Neural progenitor cell (in vitro differentiated cells): Measurements from ENCODE around the gene ADGRL1. TPM values are rescaled to one million over a fixed set of nuclear protein-coding genes. Genes with fewer than 3 reads are reported as not detected.
"Not testable (repeated sequence)": the region's sequence is repeated elsewhere in the genome, so short reads cannot be mapped to it uniquely, and the experiment has no call there.

Experiments
- DNase-seq: peaks from one replicate; pipeline ENCODE4 v3.0.0-alpha.2; 2016; ENCODE audit warnings: low spot score
- H2AFZ ChIP-seq: fragments of 200-600 bp; sonication (generic); replicated peaks from 2 replicates; pipeline ENCODE4 v1.6.1; 2016; ENCODE audit warnings: antibody characterized with exemption
- H3F3A ChIP-seq: fragments of 200-600 bp; sonication (generic); 2 replicates; pipeline ENCODE4 v1.6.1; 2016; ENCODE audit warnings: antibody characterized with exemption, low read depth
- H3K27ac ChIP-seq: fragments of 200-600 bp; sonication (generic); 2 replicates; pipeline ENCODE4 v1.5.1; 2016; ENCODE audit warnings: mild to moderate bottlenecking
- H3K27me3 ChIP-seq: fragments of 200-600 bp; sonication (generic); 2 replicates; pipeline ENCODE4 v1.6.1; 2016; ENCODE audit warnings: mild to moderate bottlenecking, moderate library complexity
- H3K36me3 ChIP-seq: fragments of 200-600 bp; sonication (generic); 2 replicates; pipeline ENCODE4 v1.5.1; 2016
- H3K4me1 ChIP-seq: fragments of 200-600 bp; sonication (generic); 2 replicates; pipeline ENCODE4 v1.6.1; 2016; ENCODE audit warnings: mixed run types
- H3K4me2 ChIP-seq: fragments of 200-600 bp; sonication (generic); 2 replicates; pipeline ENCODE4 v1.6.1; 2016
- H3K4me3 ChIP-seq: fragments of 200-600 bp; sonication (generic); 2 replicates; pipeline ENCODE4 v1.5.1; 2016
- H3K79me2 ChIP-seq: fragments of 200-600 bp; sonication (generic); 2 replicates; pipeline ENCODE4 v1.6.1; 2016; ENCODE audit warnings: low read depth
- H3K9ac ChIP-seq: fragments of 200-600 bp; sonication (generic); 2 replicates; pipeline ENCODE4 v1.6.1; 2016
- H3K9me3 ChIP-seq: fragments of 200-600 bp; sonication (generic); 2 replicates; pipeline ENCODE4 v1.5.1; 2016; ENCODE audit warnings: low read depth
- H4K20me1 ChIP-seq: fragments of 200-600 bp; sonication (generic); 2 replicates; pipeline ENCODE4 v1.6.1; 2016; ENCODE audit warnings: low read depth
- H3K27ac Mint-ChIP-seq: 3 replicates; pipeline ENCODE4 v1.8.0; 2021; ENCODE audit warnings: mixed read lengths
- H3K27me3 Mint-ChIP-seq: 2 replicates; pipeline ENCODE4 v1.8.0; 2022; ENCODE audit warnings: low read depth, mild to moderate bottlenecking, inconsistent platforms, moderate library complexity, mixed read lengths; ENCODE audit not compliant: insufficient read depth
- H3K36me3 Mint-ChIP-seq: 3 replicates; pipeline ENCODE4 v1.8.0; 2021; ENCODE audit warnings: mixed read lengths
- H3K4me1 Mint-ChIP-seq: 3 replicates; pipeline ENCODE4 v1.8.0; 2021; ENCODE audit warnings: mixed read lengths
- H3K4me3 Mint-ChIP-seq: 3 replicates; pipeline ENCODE4 v1.8.0; 2021; ENCODE audit warnings: mild to moderate bottlenecking, moderate library complexity, mixed read lengths
- H3K9me3 Mint-ChIP-seq: 3 replicates; pipeline ENCODE4 v1.8.0; 2020; ENCODE audit warnings: mixed read lengths
- CTCF ChIP-seq: fragments of 200-600 bp; sonication (generic); IDR thresholded peaks from 2 replicates; pipeline ENCODE4 v1.5.1; 2017; ENCODE audit warnings: antibody characterized with exemption, mild to moderate bottlenecking
- EZH2 ChIP-seq: fragments of 200-600 bp; sonication (generic); IDR thresholded peaks from 2 replicates; pipeline ENCODE4 v1.6.1; 2017; ENCODE audit warnings: antibody characterized with exemption, mild to moderate bottlenecking, moderate library complexity
- EZH2phosphoT487 ChIP-seq: fragments of 200-600 bp; sonication (generic); IDR thresholded peaks from 2 replicates; pipeline ENCODE4 v1.6.1; 2017; ENCODE audit warnings: antibody characterized with exemption
- total RNA-seq: library from RNA; depleted of rRNA; stranded (reverse); fragments of >200 nt; gene quantifications from 2 replicates; pipeline ENCODE4 v1.2.3, GENCODE V29; 2015; ENCODE audit warnings: low replicate concordance

Gene ADGRL1
- total RNA-seq, 1 donor from 2014 or later = 13.3 TPM

- H3K36me3 Mint-ChIP-seq, H3K27me3 ChIP-seq, H3F3A ChIP-seq, H3K9me3 ChIP-seq, H3K27ac ChIP-seq, H2AFZ ChIP-seq, H3K9me3 Mint-ChIP-seq, H3K36me3 ChIP-seq, H3K9ac ChIP-seq, H3K4me3 ChIP-seq, H3K4me2 ChIP-seq, H3K27me3 Mint-ChIP-seq, H3K4me1 ChIP-seq: not testable (repeated sequence)
- Mint-ChIP-seq H3K4me3 (peak overlapping the region; percentile 10), H3K27ac (peak overlapping the region; percentile 51), H3K4me1 (peaks cover 26% of the 10 kb centered on the region)
- peaks cover 100% of the 10 kb centered on the region for H3K79me2 ChIP-seq
- peak; percentile 76 for TF ChIP-seq CTCF
- DNase-seq = peak; percentile 78
- peaks cover 97% of the 10 kb centered on the region for H4K20me1 ChIP-seq
These were observed 9.9 kb downstream of the ADGRL1 start for GRCh38 chr19:14196105-14196504.

GRCh38 chr19:14195216-14195615 lies 10.8 kb downstream of the ADGRL1 start:
- H3K9me3 Mint-ChIP-seq, H3K27ac ChIP-seq, H3K27me3 Mint-ChIP-seq, H3F3A ChIP-seq, H3K9me3 ChIP-seq, H3K36me3 ChIP-seq, H3K27me3 ChIP-seq, H3K9ac ChIP-seq, H3K4me2 ChIP-seq, H2AFZ ChIP-seq, H3K4me3 Mint-ChIP-seq, H3K4me3 ChIP-seq, H3K4me1 ChIP-seq, H3K27ac Mint-ChIP-seq, DNase-seq, H3K36me3 Mint-ChIP-seq: not testable (repeated sequence)
- peaks cover 97% of the 10 kb centered on the region for H3K79me2 ChIP-seq
- peaks cover 22% of the 10 kb centered on the region for H3K4me1 Mint-ChIP-seq
- H4K20me1 ChIP-seq = peaks cover 92% of the 10 kb centered on the region

GRCh38 chr19:14189415-14189814 lies 16.6 kb downstream of the ADGRL1 start:
- H3F3A ChIP-seq = no peaks in the 10 kb centered on the region
- no peak overlapping the region for H3K27ac ChIP-seq
- no peak overlapping the region for H2AFZ ChIP-seq
- no peak overlapping the region for H3K27ac Mint-ChIP-seq
- H3K79me2 ChIP-seq = peaks cover 95% of the 10 kb centered on the region
- H3K4me1 Mint-ChIP-seq = peaks cover 33% of the 10 kb centered on the region
- no peaks in the 10 kb centered on the region for H3K27me3 ChIP-seq
- no peaks in the 10 kb centered on the region for H3K4me1 ChIP-seq
- TF ChIP-seq CTCF = no peak
- TF ChIP-seq EZH2 = no peak
- no peak for TF ChIP-seq EZH2phosphoT487
- peaks cover 2% of the 10 kb centered on the region for H3K36me3 Mint-ChIP-seq
- no peak for DNase-seq
- H3K4me2 ChIP-seq = no peak overlapping the region
- H3K4me3 ChIP-seq = no peak overlapping the region
- H3K36me3 ChIP-seq = no peaks in the 10 kb centered on the region
- peaks cover 4% of the 10 kb centered on the region for H3K27me3 Mint-ChIP-seq
- no peak overlapping the region for H3K9ac ChIP-seq
- H3K9me3 Mint-ChIP-seq = no peaks in the 10 kb centered on the region
- H4K20me1 ChIP-seq = peaks cover 91% of the 10 kb centered on the region
- H3K4me3 Mint-ChIP-seq = no peak overlapping the region
- H3K9me3 ChIP-seq = no peaks in the 10 kb centered on the region

- H3K9me3 Mint-ChIP-seq, H3K27ac Mint-ChIP-seq, H3K4me3 ChIP-seq, H3K9ac ChIP-seq, H3K27ac ChIP-seq, DNase-seq, H2AFZ ChIP-seq, H3K9me3 ChIP-seq, H3K4me2 ChIP-seq, H3F3A ChIP-seq, H3K27me3 Mint-ChIP-seq, H3K4me1 ChIP-seq, H3K27me3 ChIP-seq, H3K36me3 Mint-ChIP-seq, H3K4me3 Mint-ChIP-seq, H3K36me3 ChIP-seq: not testable (repeated sequence)
- peaks cover 95% of the 10 kb centered on the region for H3K79me2 ChIP-seq
- peaks cover 92% of the 10 kb centered on the region for H4K20me1 ChIP-seq
- peaks cover 32% of the 10 kb centered on the region for H3K4me1 Mint-ChIP-seq
These were observed 17.9 kb downstream of the ADGRL1 start for GRCh38 chr19:14188086-14188485.
